BE2C (cell line): Measurements from ENCODE around the gene KRTAP4-3.

Experiments
- DNase-seq: peaks from one replicate; pipeline ENCODE4 v3.0.0-alpha.2; 2020
- H3K27me3 ChIP-seq: fragments of 250-450 bp; sonication (Bioruptor Pico); 2 replicates; pipeline ENCODE4 v1.5.1; 2020; ENCODE audit warnings: mild to moderate bottlenecking
- H3K36me3 ChIP-seq: fragments of 250-450 bp; sonication (Bioruptor Pico); 2 replicates; pipeline ENCODE4 v1.5.1; 2020; ENCODE audit warnings: mild to moderate bottlenecking
- H3K4me1 ChIP-seq: fragments of 250-450 bp; sonication (Bioruptor Pico); 2 replicates; pipeline ENCODE4 v1.5.1; 2020
- H3K4me3 ChIP-seq: 2 replicates; pipeline ENCODE4 v1.5.1; 2011; ENCODE audit warnings: low read depth, low read length
- H3K9me3 ChIP-seq: fragments of 250-450 bp; sonication (Bioruptor Pico); 2 replicates; pipeline ENCODE4 v1.5.1; 2020
- TF ChIP-seq, protein P1 (sequence below): IDR thresholded peaks from 2 replicates; pipeline ENCODE4 v1.5.1; 2012; ENCODE audit warnings: mild to moderate bottlenecking, low read depth, low read length

KRTAP4-3 gene

DNA sequence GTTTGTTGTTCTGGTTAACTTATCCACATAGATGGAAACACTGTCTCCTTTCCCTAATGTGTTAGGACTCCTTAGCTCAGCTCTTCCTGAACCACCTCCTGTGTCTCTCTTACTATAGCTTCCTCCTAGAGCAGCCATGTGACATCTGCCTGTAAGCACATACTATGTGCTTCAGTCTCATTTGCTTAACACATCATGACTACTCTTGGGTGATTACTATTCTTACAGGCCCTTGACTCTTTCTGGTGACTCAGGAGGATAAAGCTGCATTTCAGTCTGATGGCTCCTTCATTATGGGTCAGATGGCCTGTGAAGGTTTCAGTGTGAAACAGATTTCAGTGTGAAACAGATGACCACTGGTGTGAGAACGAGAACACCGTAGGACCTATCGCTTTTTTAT lies 10.3 kb upstream of the KRTAP4-3 start:
- DNase-seq = no peak
- H3K27me3 ChIP-seq = peaks cover 47% of the 10 kb centered on the region
- H3K4me1 ChIP-seq = no peaks in the 10 kb centered on the region
- H3K4me3 ChIP-seq = no peak overlapping the region
- H3K9me3 ChIP-seq = no peaks in the 10 kb centered on the region; the same call in 1 of the 2 replicates
- H3K36me3 ChIP-seq = no peaks in the 10 kb centered on the region
- TF ChIP-seq, protein P1, sequence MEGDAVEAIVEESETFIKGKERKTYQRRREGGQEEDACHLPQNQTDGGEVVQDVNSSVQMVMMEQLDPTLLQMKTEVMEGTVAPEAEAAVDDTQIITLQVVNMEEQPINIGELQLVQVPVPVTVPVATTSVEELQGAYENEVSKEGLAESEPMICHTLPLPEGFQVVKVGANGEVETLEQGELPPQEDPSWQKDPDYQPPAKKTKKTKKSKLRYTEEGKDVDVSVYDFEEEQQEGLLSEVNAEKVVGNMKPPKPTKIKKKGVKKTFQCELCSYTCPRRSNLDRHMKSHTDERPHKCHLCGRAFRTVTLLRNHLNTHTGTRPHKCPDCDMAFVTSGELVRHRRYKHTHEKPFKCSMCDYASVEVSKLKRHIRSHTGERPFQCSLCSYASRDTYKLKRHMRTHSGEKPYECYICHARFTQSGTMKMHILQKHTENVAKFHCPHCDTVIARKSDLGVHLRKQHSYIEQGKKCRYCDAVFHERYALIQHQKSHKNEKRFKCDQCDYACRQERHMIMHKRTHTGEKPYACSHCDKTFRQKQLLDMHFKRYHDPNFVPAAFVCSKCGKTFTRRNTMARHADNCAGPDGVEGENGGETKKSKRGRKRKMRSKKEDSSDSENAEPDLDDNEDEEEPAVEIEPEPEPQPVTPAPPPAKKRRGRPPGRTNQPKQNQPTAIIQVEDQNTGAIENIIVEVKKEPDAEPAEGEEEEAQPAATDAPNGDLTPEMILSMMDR = no peak

DNA sequence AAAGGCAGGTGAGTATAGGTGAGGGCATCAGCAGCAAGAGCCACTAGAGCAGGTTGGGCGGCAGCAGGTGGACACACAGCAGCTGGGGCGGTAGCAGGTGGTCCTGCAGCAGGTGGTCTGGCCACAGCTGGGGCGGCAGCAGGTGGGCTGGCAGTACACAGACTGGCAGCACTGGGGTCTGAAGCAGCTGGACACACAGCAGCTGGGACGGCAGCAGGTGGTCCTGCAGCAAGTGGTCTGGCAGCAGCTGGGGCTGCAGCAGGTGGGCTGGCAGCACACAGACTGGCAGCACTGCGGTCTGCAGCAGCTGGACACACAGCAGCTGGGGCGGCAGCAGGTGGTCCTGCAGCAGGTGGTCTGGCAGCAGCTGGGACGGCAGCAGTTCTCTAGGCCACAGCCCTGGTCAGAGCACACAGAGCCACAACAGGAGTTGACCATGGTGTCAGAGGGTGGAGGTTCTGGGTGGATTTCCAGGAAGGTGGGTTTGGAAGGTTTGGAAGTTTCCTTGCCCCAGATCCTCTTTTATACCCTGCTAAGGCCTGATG lies 9.8 kb upstream of the KRTAP4-3 start, which contains the start of gene KRTAP4-2:
Gene KRTAP4-2, minus strand, starts transcription at position 495 of the 545 bp plus-strand sequence. Its CDS starts 57 bp downstream, at position 438.
- H3K4me1 ChIP-seq = no peaks in the 10 kb centered on the region
- no peaks in the 10 kb centered on the region; the same call in 1 of the 2 replicates for H3K9me3 ChIP-seq
- H3K27me3 ChIP-seq = peaks cover 44% of the 10 kb centered on the region
- no peaks in the 10 kb centered on the region for H3K36me3 ChIP-seq
- DNase-seq = no peak
- no peak within 1 kb of the TSS for H3K4me3 ChIP-seq
- TF ChIP-seq, protein P1 = no peak

DNA sequence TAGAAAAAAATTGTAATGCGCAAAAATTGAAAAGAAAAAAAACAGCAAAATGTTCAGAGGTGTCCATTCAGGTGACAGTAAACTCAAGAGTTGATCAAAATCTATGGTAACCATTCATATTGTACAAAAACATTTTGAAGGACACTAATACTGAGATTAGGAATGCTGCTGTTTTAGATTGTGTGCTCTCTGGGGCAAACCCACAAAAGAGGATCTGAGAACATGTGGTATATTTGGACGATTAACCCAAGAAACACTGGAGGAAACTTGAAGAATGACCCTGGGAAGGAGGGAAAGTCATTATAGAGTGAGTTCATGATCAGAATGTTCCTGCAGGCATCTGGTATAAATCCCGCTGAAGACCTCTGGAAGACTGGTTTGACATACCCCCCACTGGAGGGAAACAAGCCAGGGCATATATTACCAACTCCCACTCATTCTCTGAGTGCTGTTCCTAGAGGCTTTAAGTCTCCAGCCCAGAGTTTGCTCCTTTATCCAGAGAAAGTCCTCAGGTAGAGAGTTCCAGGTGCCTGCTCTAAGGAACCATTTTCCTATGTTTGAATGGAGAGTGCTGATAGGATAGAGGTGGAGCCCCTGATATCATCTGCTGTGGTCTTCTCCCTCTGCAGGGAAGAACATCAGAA lies 8.8 kb upstream of the KRTAP4-3 start:
- Histone ChIP-seq H3K4me3 (no peak overlapping the region), H3K36me3 (no peaks in the 10 kb centered on the region), H3K4me1 (no peaks in the 10 kb centered on the region), H3K9me3 (no peaks in the 10 kb centered on the region), H3K27me3 (peaks cover 44% of the 10 kb centered on the region)
- TF ChIP-seq, protein P1 = no peak
- no peak for DNase-seq

DNA sequence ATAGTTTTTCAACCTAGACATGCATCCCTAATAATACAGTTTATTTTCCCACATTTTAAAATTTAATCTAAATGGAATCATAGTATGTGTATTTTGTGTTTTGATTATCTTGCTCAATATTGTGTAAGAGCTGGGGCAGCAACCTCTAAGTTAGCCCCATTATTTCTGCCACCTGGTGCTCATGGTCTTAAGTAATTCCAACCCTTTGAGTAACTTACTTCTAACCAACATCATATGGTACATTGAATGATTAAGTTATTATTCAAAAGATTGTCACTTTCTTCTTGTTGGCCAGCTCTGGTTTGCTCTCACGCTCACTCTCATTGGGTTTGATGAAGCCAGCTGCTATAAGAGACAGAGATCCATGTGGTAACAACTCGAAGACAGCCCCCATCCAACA lies 3.9 kb upstream of the KRTAP4-3 start:
- no peak overlapping the region for H3K4me3 ChIP-seq
- no peaks in the 10 kb centered on the region; the same call in 1 of the 2 replicates for H3K9me3 ChIP-seq
- H3K36me3 ChIP-seq = no peaks in the 10 kb centered on the region
- TF ChIP-seq, protein P1 = no peak
- DNase-seq = no peak
- H3K27me3 ChIP-seq = peaks cover 19% of the 10 kb centered on the region
- no peaks in the 10 kb centered on the region for H3K4me1 ChIP-seq

DNA sequence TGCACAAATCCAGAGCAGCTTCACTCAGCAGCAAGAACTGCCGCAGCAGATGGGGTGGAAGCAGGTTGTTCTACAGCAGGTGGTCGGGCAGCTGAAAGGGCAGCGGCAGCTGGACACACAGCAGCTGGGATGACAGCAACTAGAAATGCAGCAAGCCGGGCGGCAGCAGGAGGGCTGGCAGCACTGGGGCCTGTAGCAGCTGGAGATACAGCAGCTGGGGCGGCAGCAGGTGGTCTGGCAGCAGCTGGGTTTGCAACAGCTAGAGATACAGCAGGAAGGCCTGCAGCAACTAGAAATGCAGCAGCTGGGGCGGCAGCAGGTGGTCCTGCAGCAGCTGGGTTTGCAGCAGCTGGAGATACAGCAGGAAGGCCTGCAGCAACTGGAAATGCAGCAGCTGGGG lies 460 bp downstream of the KRTAP4-3 start:
- Histone ChIP-seq H3K4me1 (no peaks in the 10 kb centered on the region), H3K27me3 (no peaks in the 10 kb centered on the region; the same call in 1 of the 2 replicates), H3K9me3 (no peaks in the 10 kb centered on the region; the same call in 1 of the 2 replicates), H3K4me3 (no peak overlapping the region), H3K36me3 (no peaks in the 10 kb centered on the region)
- DNase-seq = peak; percentile 14
- TF ChIP-seq, protein P1 = no peak

DNA sequence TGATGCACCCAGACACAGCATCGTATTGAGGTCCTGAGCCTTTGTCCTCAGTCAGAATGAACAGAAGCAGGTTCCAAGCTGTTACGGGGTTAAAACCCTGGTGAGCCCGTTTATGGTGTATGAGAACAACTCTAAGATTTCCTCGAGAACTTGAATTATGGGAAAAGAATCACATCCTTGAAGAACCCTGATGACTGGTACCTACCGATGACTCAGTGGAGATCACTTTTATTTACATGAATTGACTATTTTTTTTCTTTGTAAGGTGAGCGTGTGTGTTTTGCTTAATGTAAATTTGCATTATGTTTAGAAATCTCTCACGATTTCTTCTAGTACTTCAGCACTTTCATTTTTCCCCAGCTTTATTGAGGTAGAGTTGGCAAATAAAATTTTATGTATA lies 4.2 kb downstream of the KRTAP4-3 start:
- no peak for DNase-seq

More for the DNA sequence above, 4.2 kb downstream of the KRTAP4-3 start:
- Histone ChIP-seq H3K36me3 (no peaks in the 10 kb centered on the region), H3K9me3 (no peaks in the 10 kb centered on the region; the same call in 1 of the 2 replicates), H3K4me3 (no peak overlapping the region), H3K4me1 (no peaks in the 10 kb centered on the region), H3K27me3 (peaks cover 4% of the 10 kb centered on the region)
- TF ChIP-seq, protein P1 = no peak
